Stimulated activated CD4-positive, alpha-beta T cell treated with anti-CD3 and anti-CD28 coated beads, Interleukin-2, amount 100 ng/mL, for 24 hours (primary cell): ENCODE data around the gene UBE2J2.

Experiments
- DNase-seq, 2 donors: peaks; one replicate each; pipeline ENCODE4 v3.0.0-alpha.2; 2020

The UBE2J2 gene

DNA sequence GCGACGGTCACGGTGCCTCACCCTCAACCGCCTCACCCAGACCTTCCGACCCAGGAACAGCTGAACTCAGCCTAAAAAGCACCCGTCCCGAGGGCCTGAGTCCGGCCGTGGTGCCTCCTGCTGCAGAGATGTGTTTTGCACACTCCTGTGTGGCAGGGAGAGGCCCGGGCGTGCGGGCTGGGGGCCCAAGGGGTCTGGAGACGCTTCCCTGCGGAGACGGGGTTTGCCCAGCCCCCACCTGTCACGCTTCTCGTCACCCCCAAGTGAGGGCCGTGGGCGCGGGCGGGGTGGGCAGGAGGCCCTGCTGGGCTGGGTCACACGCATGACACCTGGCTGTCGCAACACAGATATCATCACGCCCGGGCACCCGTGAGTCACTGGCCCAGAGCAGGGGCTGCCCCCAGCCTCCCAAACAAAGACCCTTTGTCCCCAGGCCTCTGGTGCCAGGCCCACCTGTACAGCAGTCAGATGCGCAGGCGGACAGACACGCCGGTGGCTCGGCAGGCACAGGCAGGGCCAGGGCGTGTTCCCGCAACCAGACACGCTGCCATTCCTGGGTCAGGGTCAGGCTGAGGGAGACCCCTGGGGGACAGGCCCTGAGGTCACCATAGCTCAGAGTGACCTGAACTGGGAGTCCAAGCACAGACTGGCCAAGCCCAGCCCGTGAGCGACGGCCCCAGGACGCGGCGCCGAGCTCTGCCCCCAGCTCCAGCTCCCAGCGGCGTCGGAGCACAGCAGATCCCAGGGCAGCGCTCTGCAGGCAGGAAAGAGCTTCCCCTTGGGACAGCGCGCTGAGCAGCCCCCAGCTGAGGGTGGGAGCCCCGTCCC, 35.6 kb downstream of the UBE2J2 start:
- DNase-seq = no peak

DNA sequence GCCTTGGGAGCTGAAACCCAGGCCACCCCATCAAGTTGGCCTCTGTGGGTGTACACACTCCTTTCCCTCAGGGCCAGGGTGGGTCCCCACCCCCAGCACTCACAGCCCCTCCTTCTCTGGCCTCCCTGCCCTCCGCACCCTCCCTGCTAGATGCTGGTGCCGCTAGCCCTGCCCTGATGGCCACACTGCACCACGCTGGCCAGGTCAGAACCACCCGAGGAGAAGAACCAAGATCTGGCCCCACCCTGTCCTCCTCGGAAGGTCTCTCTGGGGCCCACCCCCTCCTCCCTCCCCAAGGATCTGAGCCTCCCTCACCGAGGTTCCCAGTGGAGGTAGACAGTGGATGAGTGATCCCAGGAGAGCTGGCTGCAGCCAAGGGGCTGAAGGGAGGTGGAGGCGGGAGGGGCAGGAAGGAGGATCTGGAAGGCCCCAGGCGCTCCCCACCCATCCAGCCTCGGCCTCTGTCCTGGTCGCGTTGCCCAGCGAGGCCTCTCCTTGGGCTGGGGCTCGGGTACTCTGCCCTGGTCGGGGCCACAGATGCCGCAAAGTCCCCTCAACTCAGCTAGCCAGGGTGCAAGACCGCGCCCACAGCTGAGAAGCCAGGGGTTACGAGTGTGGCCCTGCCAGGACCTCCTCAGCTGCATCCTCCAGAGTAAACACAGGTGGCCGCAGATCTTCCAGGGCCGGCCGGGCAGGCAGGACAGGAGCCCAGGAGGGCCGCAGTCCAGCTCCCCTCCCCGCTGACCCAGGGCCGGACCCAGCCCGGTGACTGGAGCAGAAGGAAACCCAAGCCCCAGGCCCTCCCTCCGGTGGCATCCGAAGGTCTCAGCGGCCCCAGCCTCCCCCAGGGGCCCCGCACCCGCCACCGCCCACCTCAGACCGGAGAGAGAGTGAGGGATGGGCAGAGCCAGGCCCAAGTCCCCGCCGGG, 36.4 kb downstream of the UBE2J2 start:
- no peak for DNase-seq

DNA sequence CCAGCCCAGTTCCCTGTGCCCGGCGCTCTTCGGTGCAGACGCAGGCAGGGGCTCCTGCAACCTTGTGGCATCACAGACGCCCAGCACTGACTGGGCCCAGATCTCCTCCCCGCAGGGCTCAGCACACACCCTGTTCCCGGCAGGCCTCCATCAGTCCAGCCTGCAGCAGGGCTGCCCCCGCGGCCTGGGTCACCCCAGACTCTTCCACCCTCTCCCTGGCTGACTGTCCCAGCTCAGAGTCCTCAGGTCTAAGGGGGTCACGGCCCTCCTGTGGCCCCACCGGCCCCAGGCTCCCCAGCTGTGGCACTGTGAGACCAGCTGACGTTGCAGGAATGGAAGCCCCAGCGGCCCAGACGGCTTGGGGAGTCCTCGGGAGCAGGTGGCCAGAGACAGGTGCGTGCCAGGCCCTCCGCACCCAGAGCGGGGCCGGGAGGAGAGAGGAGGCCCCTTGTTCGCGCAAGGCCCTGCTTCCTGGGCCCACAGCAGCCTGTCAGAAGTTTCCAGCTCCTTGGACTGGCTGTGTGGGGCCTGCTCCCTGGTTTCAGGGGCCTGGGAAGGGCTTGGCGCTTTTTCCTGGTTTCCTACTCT, 37.4 kb downstream of the UBE2J2 start:
- DNase-seq = no peak

DNA sequence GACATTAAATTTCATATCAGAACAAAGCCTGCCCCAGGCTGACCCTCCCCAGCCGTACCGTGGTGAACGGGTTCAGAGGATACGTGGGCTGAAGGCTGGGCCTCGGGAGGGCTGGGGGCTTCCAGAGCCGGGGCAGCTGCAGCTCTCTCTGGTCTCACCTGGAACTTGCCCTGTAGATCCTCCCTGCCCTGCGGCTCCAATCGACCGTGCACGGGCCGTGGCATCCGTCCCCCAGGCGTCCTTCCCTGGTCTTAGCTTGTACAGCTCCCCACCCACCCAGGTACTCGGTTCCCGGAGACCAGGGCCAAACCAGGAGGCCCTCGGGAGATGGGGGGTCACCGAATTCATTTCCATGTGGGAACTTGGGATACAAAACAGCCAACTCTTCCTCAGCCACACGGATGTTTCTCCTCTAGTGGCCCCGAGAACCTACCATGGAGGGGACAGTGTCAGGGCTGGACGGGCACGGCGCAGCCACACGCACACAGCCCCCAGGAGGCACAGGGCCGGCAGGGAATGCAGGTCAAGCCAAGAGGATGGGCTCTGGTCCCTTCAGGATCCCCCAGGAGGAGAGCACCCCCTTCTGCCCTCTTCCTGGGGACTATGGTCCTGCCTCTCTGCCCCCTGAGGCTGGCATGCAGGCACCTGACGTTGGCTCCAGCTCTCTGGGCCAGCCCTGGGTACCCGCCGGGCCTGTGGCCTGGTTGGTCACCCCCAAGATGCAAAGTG, 38.5 kb downstream of the UBE2J2 start:
- DNase-seq = no peak

DNA sequence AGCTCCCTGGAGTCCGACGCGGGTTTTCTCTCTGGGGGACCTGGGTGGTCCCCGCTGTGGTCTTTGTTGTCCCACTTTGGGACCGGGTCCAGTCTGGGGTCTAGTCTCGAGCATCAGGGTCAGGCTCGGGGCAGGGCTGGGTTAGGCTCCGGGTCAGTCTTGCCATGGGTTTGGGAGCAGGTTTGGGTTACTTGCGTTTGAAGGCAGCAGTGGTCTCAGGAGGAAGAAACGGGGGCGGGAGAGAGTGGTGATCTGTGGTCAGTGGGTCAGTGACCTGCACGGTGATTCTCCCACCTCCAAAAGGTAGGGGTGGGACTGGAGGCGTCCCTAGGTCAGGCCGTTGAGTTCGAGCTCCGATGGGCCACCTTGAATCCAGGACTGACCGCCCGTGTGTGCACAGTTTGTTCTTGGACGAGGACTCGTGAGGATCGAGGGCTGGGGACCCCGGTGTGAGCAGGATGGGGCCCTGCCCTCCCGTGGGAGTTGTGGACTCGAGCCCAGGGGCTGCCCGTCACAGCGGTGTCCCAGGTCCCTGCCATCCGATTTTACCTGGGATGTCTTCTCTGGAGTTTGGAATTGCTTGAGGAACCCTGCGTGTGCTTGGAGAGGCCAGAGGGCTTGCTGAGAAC, 39.4 kb downstream of the UBE2J2 start:
- DNase-seq = no peak

DNA sequence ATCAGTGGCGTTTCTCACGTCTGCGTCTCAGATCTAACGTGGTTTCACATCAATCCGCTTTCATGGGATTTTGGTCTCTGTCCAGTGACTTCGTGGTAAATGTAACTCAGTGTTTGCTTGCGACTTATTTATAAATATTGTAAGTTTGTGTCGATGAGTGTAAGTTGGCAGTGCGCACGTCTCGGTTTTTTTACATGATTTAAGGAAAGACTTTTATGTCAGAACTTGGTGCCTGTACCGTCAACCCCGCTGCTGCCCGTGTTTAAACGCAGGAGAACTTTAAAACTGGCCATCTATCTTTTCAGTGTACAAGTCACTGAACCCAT, 40.1 kb downstream of the UBE2J2 start:
- no peak for DNase-seq

DNA sequence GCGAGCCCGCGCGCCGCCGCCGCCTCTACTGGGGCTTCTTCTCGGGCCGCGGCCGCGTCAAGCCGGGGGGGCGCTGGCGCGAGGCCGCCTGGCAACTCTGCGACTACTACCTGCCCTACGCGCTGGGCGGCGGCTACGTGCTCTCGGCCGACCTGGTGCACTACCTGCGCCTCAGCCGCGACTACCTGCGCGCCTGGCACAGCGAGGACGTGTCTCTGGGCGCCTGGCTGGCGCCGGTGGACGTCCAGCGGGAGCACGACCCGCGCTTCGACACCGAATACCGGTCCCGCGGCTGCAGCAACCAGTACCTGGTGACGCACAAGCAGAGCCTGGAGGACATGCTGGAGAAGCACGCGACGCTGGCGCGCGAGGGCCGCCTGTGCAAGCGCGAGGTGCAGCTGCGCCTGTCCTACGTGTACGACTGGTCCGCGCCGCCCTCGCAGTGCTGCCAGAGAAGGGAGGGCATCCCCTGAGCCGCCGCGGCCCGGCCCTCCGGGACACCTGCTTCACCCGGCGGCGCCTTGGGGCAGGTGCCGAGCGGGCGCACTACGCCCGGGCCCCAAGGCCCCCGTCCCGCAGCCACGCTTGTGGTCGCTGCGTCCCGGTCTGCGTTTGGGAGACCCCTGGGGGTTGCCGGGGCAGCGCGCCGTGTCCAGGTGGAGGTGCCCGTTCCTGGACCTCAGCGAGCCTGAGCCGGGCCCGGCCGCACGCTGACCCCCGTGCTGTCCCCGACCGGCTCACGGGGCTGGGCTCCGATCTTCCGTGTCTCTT, 40.7 kb downstream of the UBE2J2 start:
- DNase-seq = no peak

DNA sequence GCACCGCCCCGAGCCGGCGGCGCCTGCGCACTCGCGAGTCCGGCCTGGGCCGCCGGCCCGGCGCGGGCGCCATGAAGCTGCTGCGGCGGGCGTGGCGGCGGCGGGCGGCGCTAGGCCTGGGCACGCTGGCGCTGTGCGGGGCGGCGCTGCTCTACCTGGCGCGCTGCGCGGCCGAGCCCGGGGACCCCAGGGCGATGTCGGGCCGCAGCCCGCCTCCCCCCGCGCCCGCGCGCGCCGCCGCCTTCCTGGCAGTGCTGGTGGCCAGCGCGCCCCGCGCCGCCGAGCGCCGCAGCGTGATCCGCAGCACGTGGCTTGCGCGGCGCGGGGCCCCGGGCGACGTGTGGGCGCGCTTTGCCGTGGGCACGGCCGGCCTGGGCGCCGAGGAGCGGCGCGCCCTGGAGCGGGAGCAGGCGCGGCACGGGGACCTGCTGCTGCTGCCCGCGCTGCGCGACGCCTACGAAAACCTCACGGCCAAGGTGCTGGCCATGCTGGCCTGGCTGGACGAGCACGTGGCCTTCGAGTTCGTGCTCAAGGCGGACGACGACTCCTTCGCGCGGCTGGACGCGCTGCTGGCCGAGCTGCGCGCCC, 41.4 kb downstream of the UBE2J2 start, which contains the start of gene B3GALT6:
Gene B3GALT6, plus strand, starts transcription at position 30 of the 588 bp plus-strand sequence. Its CDS starts 42 bp downstream, at position 72.
- no peak for DNase-seq

DNA sequence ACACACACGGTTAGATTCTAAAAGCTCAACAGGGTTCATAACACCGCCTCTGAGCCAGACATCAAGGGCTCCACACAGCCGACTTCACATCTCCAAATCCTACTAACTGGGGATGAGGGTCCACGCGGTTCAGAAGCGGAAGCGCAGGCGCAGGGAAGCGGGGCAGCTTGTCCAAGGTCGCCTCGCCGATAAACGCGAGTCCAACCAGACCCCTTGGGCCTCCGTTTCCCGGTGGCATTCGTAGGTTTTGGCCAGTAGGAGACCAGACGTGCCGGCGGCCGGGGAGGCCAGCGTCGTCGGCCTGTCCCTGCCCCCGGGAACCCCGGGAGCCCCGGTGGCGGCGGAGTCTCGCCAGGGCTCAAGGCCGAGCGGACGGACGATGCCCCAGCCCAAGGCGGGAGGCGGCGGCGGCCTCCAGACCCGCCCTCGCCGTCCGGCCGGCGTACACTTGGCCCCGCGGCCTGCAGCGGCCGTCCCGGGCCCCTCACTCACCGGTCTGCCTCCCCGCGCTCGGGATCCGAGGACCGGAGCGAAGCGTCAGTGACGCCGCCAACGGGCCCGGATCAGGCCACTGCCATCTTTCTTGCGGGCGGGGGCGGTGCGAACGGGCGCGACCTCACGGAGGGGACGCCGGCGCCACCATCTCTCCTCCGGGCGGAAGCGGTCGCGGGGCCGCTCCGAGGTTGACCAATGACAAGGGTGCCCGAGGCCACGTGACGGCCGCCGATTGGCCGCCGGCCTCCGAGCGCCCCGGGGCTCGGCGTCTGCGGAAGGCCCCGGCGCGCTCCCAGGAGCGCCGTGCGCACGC, 42.0 kb downstream of the UBE2J2 start, which contains the start of gene SDF4:
Gene SDF4, minus strand, starts transcription at position 602 of the 808 bp plus-strand sequence. CDS start 3,229 bp downstream, outside the sequence.
- peak; percentile 96 to 97 for DNase-seq

DNA sequence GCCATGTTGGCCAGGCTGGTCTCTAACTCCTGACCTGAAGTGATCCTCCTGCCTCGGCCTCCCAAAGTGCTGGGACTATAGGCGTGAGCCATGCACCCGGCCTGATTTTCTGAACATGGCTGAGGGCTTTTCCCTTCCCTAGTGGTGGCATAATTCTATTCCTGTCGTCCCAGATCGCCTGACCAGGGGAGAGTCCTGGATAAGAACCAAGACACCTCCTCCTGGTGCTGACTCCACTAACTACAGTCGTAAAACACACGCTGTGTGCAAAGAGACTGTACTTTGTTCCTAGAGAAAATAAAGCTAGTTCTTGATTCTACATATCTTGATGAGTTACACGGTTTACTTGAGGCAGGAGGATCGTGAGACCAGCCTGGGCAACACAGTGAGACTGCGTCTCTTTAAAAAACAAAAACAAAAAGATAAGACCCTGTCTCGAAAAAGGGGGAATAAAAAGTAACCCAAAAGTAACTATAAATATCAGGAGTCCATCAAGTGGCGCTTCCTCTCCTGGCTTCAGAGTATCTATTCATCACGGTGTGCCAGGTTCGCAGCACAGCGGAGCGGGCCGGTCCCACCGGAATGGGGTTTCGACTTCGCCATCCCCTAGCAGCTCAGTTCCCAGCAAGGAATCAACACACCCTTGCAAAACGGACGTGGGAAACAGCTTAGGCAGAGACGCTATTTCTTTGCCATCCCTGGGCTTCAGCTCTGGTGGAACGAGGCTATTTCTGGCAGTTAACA, 42.8 kb downstream of the UBE2J2 start:
- DNase-seq = peak in 1 of 2 donors; percentile 41

DNA sequence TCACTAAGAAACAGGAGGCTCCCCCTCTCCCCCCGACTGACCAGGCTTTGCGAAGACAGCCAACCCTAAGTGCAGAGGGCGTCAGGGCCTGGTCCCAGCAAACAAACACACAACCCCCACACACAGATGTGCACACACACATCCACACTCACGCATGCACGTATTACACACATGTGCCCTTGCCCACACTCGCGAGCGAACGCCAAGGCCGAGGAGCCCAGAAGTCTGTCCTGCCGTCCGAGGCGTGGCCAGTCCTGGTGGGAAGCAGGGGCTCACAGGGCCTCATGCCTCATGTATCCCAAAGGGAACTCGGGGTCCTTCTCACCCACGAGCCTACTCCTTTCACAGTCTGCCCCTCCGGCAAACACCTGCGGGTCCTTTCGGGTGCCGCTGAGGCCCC, 43.9 kb downstream of the UBE2J2 start:
- DNase-seq = no peak

DNA sequence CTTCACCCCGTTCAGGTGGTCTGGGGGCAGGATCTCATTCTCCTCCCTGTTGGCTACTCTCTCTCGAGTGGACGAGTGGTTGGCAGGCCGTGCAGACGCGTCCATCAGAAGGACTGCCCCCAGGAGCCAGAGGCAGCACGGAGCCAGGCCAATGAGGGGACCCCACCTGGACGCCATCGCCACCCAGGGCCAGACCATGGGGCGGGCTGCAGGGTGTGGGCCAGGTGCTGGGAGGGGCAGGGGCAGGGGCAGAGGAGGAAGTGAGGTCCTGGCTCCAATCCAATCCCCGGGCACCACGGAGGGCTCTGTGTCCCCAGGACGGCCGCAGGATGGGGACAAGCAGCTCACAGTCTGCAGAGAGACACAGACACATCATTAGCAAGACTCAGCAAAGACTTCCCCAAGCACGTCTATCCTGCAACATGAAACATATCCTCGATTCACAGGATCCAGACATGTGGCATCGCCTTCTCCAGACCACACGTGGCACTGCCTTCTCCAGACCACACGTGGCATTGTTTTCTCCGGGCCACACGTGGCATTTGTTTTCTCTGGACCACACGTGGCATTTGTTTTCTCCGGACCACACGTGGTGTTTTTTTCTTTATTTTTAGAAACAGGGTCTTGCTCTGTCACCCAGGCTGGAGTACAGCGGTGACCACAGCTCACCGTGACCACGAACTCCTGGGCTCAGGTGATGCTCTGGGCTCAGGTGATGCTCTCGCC, 44.9 kb downstream of the UBE2J2 start:
- DNase-seq = no peak

DNA sequence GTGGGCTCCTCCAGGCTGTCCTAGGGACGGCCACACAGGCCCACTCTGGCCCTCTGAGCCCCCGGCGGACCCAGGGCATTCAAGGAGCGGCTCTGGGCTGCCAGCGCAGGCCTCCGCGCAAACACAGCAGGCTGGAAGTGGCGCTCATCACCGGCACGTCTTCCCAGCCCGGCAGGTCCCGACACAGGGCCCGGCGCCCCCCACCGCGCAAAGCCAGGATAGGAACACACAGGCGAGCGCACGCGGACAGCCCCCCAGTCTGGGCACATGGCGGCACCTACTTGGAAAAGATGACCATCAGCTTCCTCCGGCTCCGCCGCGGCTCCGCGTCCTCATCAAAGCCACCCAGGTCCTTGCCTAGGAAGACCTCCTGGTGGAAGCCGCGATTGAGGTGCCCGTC, 45.5 kb downstream of the UBE2J2 start:
- no peak for DNase-seq

DNA sequence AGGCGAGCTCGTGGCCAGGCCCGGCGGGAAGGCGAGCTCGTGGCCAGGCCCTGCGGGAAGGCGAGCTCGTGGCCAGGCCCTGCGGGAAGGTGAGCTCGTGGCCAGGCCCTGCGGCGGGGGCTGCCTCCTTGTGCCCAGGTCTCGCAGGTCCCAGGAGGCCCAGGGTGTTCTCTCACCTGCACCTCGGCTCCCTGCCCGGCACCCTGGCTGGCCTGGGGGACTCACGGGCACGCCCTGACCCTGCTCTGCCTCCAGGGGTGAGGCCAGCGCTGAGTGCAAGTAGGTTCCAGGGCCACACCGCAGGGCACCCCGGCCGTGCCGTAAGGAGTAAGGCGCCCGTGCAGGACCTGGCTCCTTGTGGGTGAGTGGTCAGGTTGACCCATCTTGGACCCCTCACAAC, 46.3 kb downstream of the UBE2J2 start:
- DNase-seq = no peak

DNA sequence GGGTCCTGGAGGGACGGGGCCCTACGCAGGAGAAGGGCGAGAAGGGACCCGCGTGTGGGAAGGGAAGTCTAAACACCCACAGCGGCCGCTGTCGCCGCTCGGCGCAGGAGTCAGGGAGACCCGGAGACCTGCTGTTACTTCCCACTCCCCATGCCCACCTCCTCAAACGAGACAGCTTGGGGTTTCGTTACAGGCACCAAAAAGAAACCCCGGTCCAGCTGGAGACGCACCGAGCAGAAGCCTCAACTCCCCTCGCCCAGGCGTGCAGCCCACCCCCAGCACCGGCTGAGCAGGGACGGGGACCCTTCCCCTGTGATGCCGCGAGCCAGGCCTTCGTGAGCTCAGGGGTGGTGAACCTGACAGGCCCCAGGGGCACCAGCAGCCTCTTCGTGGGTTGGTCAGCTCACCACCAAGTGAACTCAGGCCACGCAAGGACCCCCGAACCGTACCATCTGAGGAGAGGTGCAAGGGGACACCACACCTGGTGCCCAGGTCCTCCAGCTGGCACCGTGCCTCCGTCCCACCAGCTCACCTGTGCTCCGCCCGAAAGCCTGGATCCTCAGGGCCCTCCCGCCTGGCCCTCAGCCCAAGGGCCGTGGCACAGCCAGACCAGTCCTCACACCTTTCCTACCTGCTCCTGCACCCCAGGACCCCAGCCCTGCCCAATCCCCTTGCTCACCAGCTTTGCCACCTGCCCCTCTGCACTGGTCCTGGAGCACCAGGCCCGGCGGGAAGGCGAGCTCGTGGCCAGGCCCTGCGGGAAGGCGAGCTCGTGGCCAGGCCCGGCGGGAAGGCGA, 46.9 kb downstream of the UBE2J2 start:
- DNase-seq = no peak

DNA sequence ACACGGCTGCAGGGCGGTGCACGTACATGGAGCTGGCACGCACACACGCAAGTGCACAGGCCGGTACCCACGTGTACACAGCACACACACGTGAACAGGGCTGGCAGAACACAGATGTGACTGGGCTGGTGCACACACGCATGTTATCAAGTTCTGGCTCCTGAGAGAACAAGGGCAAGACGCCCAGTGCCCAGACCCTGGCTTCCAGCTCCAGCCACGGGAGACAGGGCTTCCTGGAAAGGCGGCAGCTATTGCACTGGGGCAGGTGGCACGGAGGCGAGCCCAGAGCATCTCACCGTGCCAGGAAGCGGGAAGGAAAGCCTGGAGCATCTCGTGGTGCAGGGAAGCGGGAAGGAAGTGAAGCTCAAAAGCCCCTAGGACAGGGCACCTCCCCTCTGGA, 47.7 kb downstream of the UBE2J2 start:
- no peak for DNase-seq

DNA sequence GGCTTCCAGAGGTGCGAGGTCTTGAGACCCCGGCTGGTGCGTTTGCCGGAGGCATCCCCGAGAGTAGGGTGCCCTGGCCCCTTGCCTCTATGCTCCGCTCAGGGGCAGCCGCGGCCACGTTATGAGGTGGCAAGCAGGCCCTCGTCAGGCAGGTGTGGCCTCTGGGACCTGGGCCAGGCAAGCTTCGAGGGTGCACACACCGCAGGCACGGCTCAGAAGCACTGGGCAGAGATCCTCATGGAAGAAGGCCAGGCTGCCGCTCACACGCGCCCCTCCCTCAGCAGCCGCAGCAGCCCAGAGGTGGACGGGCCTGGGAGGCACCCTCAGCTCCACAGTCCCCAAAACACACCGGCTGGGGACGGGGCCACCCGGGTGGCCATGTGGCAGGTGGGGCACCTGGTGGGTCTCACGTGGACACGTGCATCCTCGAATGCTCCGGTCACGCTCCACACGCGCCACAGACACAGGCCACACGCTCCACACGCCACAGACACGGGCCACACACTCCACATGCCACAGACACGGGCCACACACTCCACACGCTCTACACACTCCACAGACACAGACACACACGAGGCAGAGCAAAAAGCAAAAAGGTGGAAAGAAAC, 48.3 kb downstream of the UBE2J2 start:
- DNase-seq = no peak
